ENCODE measurements around the gene LCN6. TPM values are rescaled to one million over a fixed set of nuclear protein-coding genes. Genes with fewer than 3 reads are reported as not detected.
A peak's percentile ranks its signal among the peaks of the same experiment; 100 is the strongest.

The LCN6 gene
- total and polyA plus RNA-seq, 9 of the 15 experiments (the other 6 are each of a cell fraction or from before 2014, with no cell fraction given): 0.10 to 0.45 (median 0.37) TPM; not detected in 5

GRCh38 chr9:136747161-136748060, 914 bp downstream of the LCN6 start:
- 0 out of 2 replicates have a peak, but pooled peaks cover 7% of the 10 kb centered on the region for H3K9me3 ChIP-seq (replicated peaks; ENCODE audit: control insufficient read depth, insufficient read depth, low read depth, low read length)
- no peak overlapping the region for H3K4me2 ChIP-seq (ENCODE audit: insufficient read depth, low read length)
- H3K4me3 ChIP-seq: no peak overlapping the region
- H3K36me3 ChIP-seq (ENCODE audit: control insufficient read depth, insufficient read depth, low read length): no peaks in the 10 kb centered on the region
- no peak overlapping the region for H3K9ac ChIP-seq (ENCODE audit: insufficient read depth in 1 of 2, low read depth in 2 of 2, low read length in 2 of 2)
- intact Hi-C loops (cut with micrococcal nuclease) (no loop called here), in situ Hi-C loops (cut with MboI) (no loop called here)
- TF ChIP-seq ELK3 (CRISPR knock-in tag; IDR thresholded peaks at IDR 0.05) (no peak), ZBTB33 (CRISPR knock-in tag; IDR thresholded peaks at IDR 0.05) (peak; percentile 68), TRIM28 (IDR thresholded peaks at IDR 0.05) (no peak), PCBP2 (IDR thresholded peaks at IDR 0.05; ENCODE audit: low read depth, low read length, poor library complexity, severe bottlenecking) (no peak), CTCFL (IDR thresholded peaks at IDR 0.05; ENCODE audit: borderline replicate concordance, insufficient read depth, low read depth, low read length, poor library complexity, severe bottlenecking) (no peak), PTBP1 (IDR thresholded peaks at IDR 0.05; ENCODE audit: low read depth, low read length) (0 out of 2 replicates have a peak, but pooled peaks have one; percentile 48)
- H4K20me1 ChIP-seq (replicated peaks; ENCODE audit: control insufficient read depth, insufficient read depth, low read length): no peaks in the 10 kb centered on the region
- BruUV-seq (replicated peaks): no TSS peak
- CTCF ChIA-PET (ENCODE audit: low intra/inter-chr PET ratio): no interaction called here
- FAIRE-seq (no peak), ATAC-seq (no peak), DNase-seq (ENCODE audit: extremely low read depth in 1 of 4, low spot score in 3 of 4) (no peak)
- H3K27me3 ChIP-seq (ENCODE audit: control insufficient read depth in 2 of 2, insufficient read depth in 2 of 2, low read length in 2 of 2): no peaks in the 10 kb centered on the region
- WGBS (ENCODE audit: insufficient coverage, low coverage, missing lambda C conversion rate): 53% methylated on average over 13 of the region's 22 CpGs
- no peaks in the 10 kb centered on the region for H3K9me1 ChIP-seq (ENCODE audit: control insufficient read depth, insufficient read depth, low read length)
- peaks cover 7 to 70% of the 10 kb centered on the region in 2 experiments for H3K4me1 ChIP-seq (replicated peaks in 1 of 2; ENCODE audit: control insufficient read depth in 2 of 2, insufficient read depth in 2 of 2, low read length in 2 of 2)
- POLR2A ChIA-PET: interaction anchor here (1.0 to 1.3 kb wide), 2 partner anchors 12 to 13 kb away, joined by 3 read pairs; no protein-coding TSS in a partner anchor
- no peaks in the 10 kb centered on the region for H3K79me2 ChIP-seq (ENCODE audit: control insufficient read depth, insufficient read depth, low read length)
- no peak overlapping the region for H3K27ac ChIP-seq (ENCODE audit: extremely low read depth, low read depth, low read length)
- no peak overlapping the region for H2AFZ ChIP-seq (ENCODE audit: low read depth, low read length)

All from K562 (cell line).